Esophagus squamous epithelium (tissue), 5 donors: ENCODE results near the gene CSF2RB. TPM values are rescaled to one million over a fixed set of nuclear protein-coding genes. Genes with fewer than 3 reads are reported as not detected.

Source experiments
- DNase-seq: peaks from one replicate; lab custom pipeline; 2025; lab: John Stamatoyannopoulos, UW
- H3K27ac ChIP-seq, 4 donors: fragments of 200-600 bp; sonication (generic); one replicate each; pipeline ENCODE4 v1.5.1; 2016 to 2019; ENCODE audit warnings: mild to moderate bottlenecking in 1 of 4
- H3K27me3 ChIP-seq, 4 donors: fragments of 200-600 bp; sonication (generic); 1 replicate in 3 of 4; 2 replicates in 1 of 4; pipeline versions ENCODE4 v1.5.1 to v1.6.0; 2017 to 2021; ENCODE audit warnings: antibody characterized with exemption in 1 of 4
- H3K36me3 ChIP-seq, 3 donors: fragments of 200-600 bp; sonication (generic); one replicate each; pipeline ENCODE4 v1.5.1; 2016 to 2019
- H3K4me1 ChIP-seq, 3 donors: fragments of 200-600 bp; sonication (generic); one replicate each; pipeline ENCODE4 v1.5.1; 2017 to 2019
- H3K4me3 ChIP-seq, 4 donors: fragments of 200-600 bp; sonication (generic); 1 replicate in 3 of 4; 2 replicates in 1 of 4; pipeline ENCODE4 v1.5.1; 2016 to 2019; ENCODE audit warnings: mild to moderate bottlenecking in 2 of 4, moderate library complexity in 1 of 4
- H3K9me3 ChIP-seq, 3 donors: fragments of 200-600 bp; sonication (generic); one replicate each; pipeline ENCODE4 v1.5.1; 2016 to 2019
- CTCF ChIP-seq, 6 experiments: fragments of 450-650 bp in 4 of 6; fragments of 200-600 bp in 2 of 6; sonication (generic) in 2 of 6; IDR thresholded peaks; one replicate each; pipeline ENCODE4 v1.5.1; 2016 to 2019; ENCODE audit warnings: antibody characterized with exemption in 6 of 6, mild to moderate bottlenecking in 4 of 6, moderate library complexity in 4 of 6
- POLR2A ChIP-seq, 4 donors: fragments of 450-650 bp; IDR thresholded peaks; one replicate each; pipeline ENCODE4 v1.6.1; 2017; ENCODE audit warnings: antibody characterized with exemption in 4 of 4, mild to moderate bottlenecking in 4 of 4, moderate library complexity in 3 of 4
- WGBS, 2 donors: methylation state at CpG; one replicate each; pipeline ENCODE4 v1.1.5; 2018; 5-methylcytosine and 5-hydroxymethylcytosine counted together
- intact Hi-C: fragments of 100-400 bp; cut with DNase I; formaldehyde crosslinking; loops from one replicate; pipeline ENCODE4 v1.15.0; 2022
- total RNA-seq, 4 donors: library from RNA; depleted of rRNA; stranded (reverse); fragments of >200 nt; gene quantifications; one replicate each; pipeline ENCODE4 v1.1.0, GENCODE V29; 2016
- donor health status: DM: yes; HTN: yes; CAD: no.

The CSF2RB gene
- total RNA-seq, 4 donors from 2014 or later = 1.5 to 6.1 (median 2.9) TPM

GRCh38 chr22:36887162-36887561 is 26.3 kb upstream of the CSF2RB start:
- peaks cover 0 to 8% (median 3%) of the 10 kb centered on the region in 3 donors for H3K9me3 ChIP-seq
- H3K4me1 ChIP-seq = peaks cover 0 to 4% (median 0%) of the 10 kb centered on the region in 3 donors
- DNase-seq = no peak
- intact Hi-C loops = no loop called here
- no peak overlapping the region for H3K27ac ChIP-seq
- no peak overlapping the region for H3K4me3 ChIP-seq
- no peaks in the 10 kb centered on the region for H3K36me3 ChIP-seq
- TF ChIP-seq POLR2A (IDR thresholded peaks at IDR 0.05) (no peak), CTCF (IDR thresholded peaks at IDR 0.05) (no peak)
- 71 to 84% methylated on average over 4 of the region's 4 CpGs for WGBS, 2 donors
- no peaks in the 10 kb centered on the region for H3K27me3 ChIP-seq

- no peak overlapping the region for H3K27ac ChIP-seq
- no peak overlapping the region for H3K4me3 ChIP-seq
- peaks cover 0 to 6% (median 0%) of the 10 kb centered on the region in 4 donors for H3K27me3 ChIP-seq
- H3K9me3 ChIP-seq = peaks cover 0 to 7% (median 6%) of the 10 kb centered on the region in 3 donors
- peaks cover 0 to 5% (median 0%) of the 10 kb centered on the region in 3 donors for H3K4me1 ChIP-seq
- TF ChIP-seq CTCF (IDR thresholded peaks at IDR 0.05) (no peak), POLR2A (IDR thresholded peaks at IDR 0.05) (no peak)
- WGBS, 2 donors = 61 to 75% methylated on average over 1 of the region's 1 CpG
- no peaks in the 10 kb centered on the region for H3K36me3 ChIP-seq
- intact Hi-C loops = no loop called here
- DNase-seq = no peak
Observed at GRCh38 chr22:36891646-36892045, 21.8 kb upstream of the CSF2RB start.

- no peak for TF ChIP-seq CTCF (IDR thresholded peaks at IDR 0.05)
- no peak for TF ChIP-seq POLR2A (IDR thresholded peaks at IDR 0.05)
- Histone ChIP-seq H3K27me3 (peaks cover 0 to 6% (median 0%) of the 10 kb centered on the region in 4 donors), H3K9me3 (peaks cover 0 to 7% (median 6%) of the 10 kb centered on the region in 3 donors), H3K27ac (no peak overlapping the region), H3K4me1 (peaks cover 0 to 5% (median 0%) of the 10 kb centered on the region in 3 donors), H3K36me3 (no peaks in the 10 kb centered on the region), H3K4me3 (no peak overlapping the region)
- intact Hi-C loops = no loop called here
- no peak for DNase-seq
- 20 to 22% methylated on average over 2 of the region's 2 CpGs for WGBS, 2 donors
Observed at GRCh38 chr22:36892292-36892691, 21.1 kb upstream of the CSF2RB start.

GRCh38 chr22:36893262-36893661 is 20.2 kb upstream of the CSF2RB start:
- Histone ChIP-seq H3K4me3 (no peak overlapping the region), H3K4me1 (peaks cover 0 to 5% (median 0%) of the 10 kb centered on the region in 3 donors), H3K27ac (no peak overlapping the region), H3K27me3 (peaks cover 0 to 13% (median 0%) of the 10 kb centered on the region in 4 donors), H3K9me3 (peaks cover 0 to 7% (median 6%) of the 10 kb centered on the region in 3 donors), H3K36me3 (no peaks in the 10 kb centered on the region)
- WGBS, 2 donors = 61 to 82% methylated on average over 3 of the region's 3 CpGs
- no peak for TF ChIP-seq POLR2A (IDR thresholded peaks at IDR 0.05)
- no peak for TF ChIP-seq CTCF (IDR thresholded peaks at IDR 0.05)
- intact Hi-C loops = no loop called here
- no peak for DNase-seq

- 47 to 75% methylated on average over 1 of the region's 1 CpG for WGBS, 2 donors
- intact Hi-C loops = no loop called here
- no peak for DNase-seq
- TF ChIP-seq CTCF (IDR thresholded peaks at IDR 0.05) = no peak
- no peak for TF ChIP-seq POLR2A (IDR thresholded peaks at IDR 0.05)
- Histone ChIP-seq H3K4me3 (no peak overlapping the region), H3K4me1 (peaks cover 0 to 5% (median 0%) of the 10 kb centered on the region in 3 donors), H3K36me3 (no peaks in the 10 kb centered on the region), H3K9me3 (peaks cover 0 to 7% (median 6%) of the 10 kb centered on the region in 3 donors), H3K27me3 (peaks cover 0 to 22% (median 0%) of the 10 kb centered on the region in 4 donors), H3K27ac (no peak overlapping the region)
Observed at GRCh38 chr22:36894266-36894665, 19.2 kb upstream of the CSF2RB start.
